Fibroblast of mammary gland (primary cell): ENCODE data around the gene DENND4C.

Experiments used
- DNase-seq: peaks from one replicate; pipeline ENCODE4 v3.0.0-alpha.2; 2010; ENCODE audit warnings: low read depth
- H3K4me3 ChIP-seq: 2 replicates; pipeline ENCODE4 v1.5.1; 2011; ENCODE audit warnings: low read depth, mild to moderate bottlenecking, low read length, moderate library complexity; ENCODE audit not compliant: control insufficient read depth
- TF ChIP-seq, protein P1 (sequence below): conservative IDR thresholded peaks from 2 replicates; pipeline ENCODE4 v1.5.1; 2011; ENCODE audit warnings: low read depth, low read length, inconsistent platforms; ENCODE audit not compliant: control insufficient read depth, insufficient read depth

DENND4C gene

DNA sequence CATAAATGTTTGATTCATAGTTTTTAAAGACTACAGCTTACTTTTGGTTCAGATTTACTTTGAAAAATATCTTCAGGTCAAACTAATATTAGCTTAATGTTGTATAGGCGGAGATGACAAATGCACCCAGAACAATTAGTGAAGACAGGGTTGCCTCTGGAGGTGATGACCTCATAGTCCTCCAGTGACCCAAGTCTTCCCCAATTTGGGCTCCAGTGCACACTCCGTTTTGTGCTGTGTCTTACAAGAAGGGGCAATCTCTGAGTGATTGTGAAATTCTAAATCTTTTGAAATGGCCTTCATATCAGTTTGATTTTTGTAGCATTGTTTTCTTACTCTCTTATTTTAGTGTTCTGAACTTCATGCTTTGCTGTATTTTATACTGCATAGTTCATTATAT is 57.6 kb downstream of the DENND4C start:
- no peak overlapping the region for H3K4me3 ChIP-seq
- TF ChIP-seq, protein P1, sequence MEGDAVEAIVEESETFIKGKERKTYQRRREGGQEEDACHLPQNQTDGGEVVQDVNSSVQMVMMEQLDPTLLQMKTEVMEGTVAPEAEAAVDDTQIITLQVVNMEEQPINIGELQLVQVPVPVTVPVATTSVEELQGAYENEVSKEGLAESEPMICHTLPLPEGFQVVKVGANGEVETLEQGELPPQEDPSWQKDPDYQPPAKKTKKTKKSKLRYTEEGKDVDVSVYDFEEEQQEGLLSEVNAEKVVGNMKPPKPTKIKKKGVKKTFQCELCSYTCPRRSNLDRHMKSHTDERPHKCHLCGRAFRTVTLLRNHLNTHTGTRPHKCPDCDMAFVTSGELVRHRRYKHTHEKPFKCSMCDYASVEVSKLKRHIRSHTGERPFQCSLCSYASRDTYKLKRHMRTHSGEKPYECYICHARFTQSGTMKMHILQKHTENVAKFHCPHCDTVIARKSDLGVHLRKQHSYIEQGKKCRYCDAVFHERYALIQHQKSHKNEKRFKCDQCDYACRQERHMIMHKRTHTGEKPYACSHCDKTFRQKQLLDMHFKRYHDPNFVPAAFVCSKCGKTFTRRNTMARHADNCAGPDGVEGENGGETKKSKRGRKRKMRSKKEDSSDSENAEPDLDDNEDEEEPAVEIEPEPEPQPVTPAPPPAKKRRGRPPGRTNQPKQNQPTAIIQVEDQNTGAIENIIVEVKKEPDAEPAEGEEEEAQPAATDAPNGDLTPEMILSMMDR = no peak
- no peak for DNase-seq

DNA sequence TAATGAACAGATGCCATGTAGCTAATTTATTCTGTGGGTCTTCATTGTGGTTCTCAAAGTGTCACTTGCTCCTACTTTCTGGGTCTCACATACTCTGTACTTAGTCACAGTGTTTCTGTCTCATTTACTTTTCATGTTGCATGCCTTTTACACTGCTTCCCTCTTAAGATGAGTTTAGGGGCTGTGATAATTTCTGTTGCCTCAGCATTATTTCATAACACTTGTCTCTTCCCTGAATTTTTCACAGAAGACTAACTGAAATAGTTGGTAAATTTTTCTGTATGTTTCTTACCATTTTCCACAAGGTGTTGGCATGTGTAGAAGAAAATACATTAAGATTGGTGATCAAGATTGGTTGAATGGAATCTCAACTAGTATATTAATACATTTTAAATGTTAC is 59.6 kb downstream of the DENND4C start:
- DNase-seq = no peak
- TF ChIP-seq, protein P1 = no peak
- H3K4me3 ChIP-seq = no peak overlapping the region

DNA sequence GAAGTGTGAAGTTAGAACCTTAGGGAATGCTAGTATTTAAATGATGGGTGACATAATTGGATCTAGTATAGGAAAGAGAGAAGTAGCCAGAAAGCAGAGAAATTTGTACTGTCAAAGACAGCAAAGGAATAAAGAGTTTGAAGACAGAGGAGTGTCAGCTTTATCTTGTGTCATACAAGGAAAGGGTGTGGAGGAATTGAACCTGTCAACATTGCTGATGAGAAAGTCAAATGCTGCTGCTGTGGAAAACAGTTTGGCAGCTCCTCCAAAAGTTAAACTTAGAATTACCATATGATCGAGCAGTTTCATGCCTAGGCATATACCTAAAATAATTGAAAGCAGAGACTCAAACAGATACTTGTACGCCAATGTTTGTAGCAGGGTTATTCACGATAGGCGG is 63.7 kb downstream of the DENND4C start:
- no peak for DNase-seq
- TF ChIP-seq, protein P1 = no peak
- H3K4me3 ChIP-seq = no peak overlapping the region

DNA sequence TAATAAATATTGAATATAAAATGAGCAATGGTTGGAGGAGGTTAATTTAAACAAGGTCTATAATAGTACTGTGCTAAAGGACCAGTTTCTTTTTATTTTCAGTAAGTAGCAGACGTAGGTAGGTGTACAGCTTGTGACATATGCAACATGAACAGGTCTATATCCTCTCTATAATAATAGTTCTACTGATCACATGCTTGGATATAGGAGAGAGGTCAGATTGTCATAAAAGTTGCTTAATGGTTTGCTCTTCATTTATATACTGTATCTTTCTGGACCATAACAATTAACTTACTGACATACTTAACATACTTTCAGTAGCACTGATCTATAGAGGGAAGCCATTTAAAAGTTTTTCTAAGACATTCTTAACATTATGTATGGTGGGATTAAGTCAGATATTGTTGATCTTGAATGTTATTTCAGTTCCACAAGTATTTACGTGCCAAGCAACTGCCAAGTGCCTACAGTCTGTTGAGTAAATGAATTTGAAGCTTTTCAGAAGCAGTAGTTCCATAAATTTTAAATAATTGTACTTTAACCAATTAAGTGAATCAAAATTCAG is 68.0 kb downstream of the DENND4C start:
- no peak for DNase-seq
- no peak overlapping the region for H3K4me3 ChIP-seq
- TF ChIP-seq, protein P1 = no peak

DNA sequence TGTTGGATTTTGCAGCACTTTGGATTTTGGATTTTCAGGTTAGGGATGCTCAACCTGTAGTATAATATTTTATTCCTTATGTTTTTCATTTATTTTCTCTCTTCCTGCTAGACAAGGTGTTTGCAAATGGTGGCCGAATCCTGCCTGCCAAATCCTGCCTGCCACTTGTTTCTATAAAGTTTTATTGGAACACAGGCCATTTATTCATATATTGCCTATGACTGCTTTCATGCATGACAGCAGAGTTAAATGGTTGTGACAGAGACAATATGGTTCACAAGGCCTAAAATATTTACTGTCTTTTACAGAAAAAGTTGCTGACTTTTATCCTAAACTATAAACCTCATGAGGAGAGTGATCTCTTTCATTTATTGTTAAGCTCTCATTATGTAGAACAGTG is 72.7 kb downstream of the DENND4C start:
- TF ChIP-seq, protein P1 = no peak
- DNase-seq = no peak
- no peak overlapping the region for H3K4me3 ChIP-seq

DNA sequence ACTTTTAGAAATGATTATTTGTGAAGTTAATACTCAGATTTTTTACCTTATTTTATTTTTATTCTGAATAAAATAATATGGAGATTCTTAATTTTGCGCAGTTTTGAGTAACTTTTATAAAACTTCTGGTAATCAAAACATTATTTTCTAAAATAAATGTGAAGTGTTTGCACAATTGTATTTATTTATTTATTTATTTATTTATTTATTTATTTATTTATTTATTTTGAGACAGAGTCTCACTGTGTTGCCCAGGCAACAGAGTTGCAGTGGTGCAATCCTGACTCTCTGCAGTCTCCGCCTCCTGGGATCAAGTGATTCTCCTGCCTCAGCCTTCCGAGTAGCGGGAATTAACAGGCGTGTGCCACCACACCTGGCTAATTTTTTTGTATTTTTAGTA is 76.1 kb downstream of the DENND4C start:
- no peak overlapping the region for H3K4me3 ChIP-seq
- TF ChIP-seq, protein P1 = no peak
- DNase-seq = peak; percentile 5

DNA sequence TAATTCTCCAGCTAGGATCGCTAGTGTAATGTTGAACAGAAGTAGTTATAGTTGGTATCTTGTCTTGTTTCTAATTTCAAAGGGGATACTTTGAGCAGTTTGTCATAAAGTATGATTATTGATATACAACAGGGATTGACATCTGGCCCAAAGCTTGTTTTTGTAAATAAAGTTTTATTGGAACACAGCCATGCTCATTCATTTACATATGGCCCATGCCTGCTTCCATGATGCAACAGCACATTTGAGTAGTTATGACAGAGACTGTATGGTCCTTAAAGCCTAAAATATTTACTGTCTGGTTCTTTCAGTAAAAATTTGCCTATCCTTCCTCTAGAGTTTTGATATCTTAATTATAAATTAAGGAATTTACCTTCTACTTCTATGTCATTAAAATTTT is 79.8 kb downstream of the DENND4C start:
- H3K4me3 ChIP-seq = no peak overlapping the region
- TF ChIP-seq, protein P1 = no peak
- peak; percentile 2 for DNase-seq
